ENCODE results near the gene ADTRP. TPM values are rescaled to one million over a fixed set of nuclear protein-coding genes. Genes with fewer than 3 reads are reported as not detected.

ADTRP gene
- 4.1 and 7.2 TPM in 2 replicates for total RNA-seq

GRCh38 chr6:11778648-11779328 is at the start of gene ADTRP:
TSS of gene ADTRP (minus strand) at chr6:11778803. CDS start at chr6:11778759, 44 bp downstream.

Small RNA genes lying within 50 kb of the gene (small RNA-seq; reads per million reads assigned to genes)
- not detected for gene RF00272

Other genes starting within 250 kb of the ADTRP start
- 2.3 and 4.5 TPM in 2 replicates for gene TMEM170B, start 241.1 kb downstream of the ADTRP start, total RNA-seq
- 33.3 and 34.1 TPM in 2 replicates for gene HIVEP1, start 233.5 kb upstream of the ADTRP start, total RNA-seq

Measured in vein endothelial cell (primary cell).